ENCODE measurements around the gene ERBIN.
"Not testable (repeated sequence)": the region's sequence is repeated elsewhere in the genome, so short reads cannot be mapped to it uniquely, and the experiment has no call there.

ERBIN gene

GRCh38 chr5:65883461-65883860 lies 42.9 kb upstream of the ERBIN start:
- Histone ChIP-seq H3K4me3 (no peak overlapping the region), H3K4me1 (no peaks in the 10 kb centered on the region), H3K27ac (no peak overlapping the region), H3K27me3 (no peaks in the 10 kb centered on the region), H3K9me3 (no peaks in the 10 kb centered on the region), H3K36me3 (no peaks in the 10 kb centered on the region)
- DNase-seq: no peak
- intact Hi-C loops (cut with DNase I; ENCODE audit: low total_unique reads): no loop called here
- TF ChIP-seq, protein P1, sequence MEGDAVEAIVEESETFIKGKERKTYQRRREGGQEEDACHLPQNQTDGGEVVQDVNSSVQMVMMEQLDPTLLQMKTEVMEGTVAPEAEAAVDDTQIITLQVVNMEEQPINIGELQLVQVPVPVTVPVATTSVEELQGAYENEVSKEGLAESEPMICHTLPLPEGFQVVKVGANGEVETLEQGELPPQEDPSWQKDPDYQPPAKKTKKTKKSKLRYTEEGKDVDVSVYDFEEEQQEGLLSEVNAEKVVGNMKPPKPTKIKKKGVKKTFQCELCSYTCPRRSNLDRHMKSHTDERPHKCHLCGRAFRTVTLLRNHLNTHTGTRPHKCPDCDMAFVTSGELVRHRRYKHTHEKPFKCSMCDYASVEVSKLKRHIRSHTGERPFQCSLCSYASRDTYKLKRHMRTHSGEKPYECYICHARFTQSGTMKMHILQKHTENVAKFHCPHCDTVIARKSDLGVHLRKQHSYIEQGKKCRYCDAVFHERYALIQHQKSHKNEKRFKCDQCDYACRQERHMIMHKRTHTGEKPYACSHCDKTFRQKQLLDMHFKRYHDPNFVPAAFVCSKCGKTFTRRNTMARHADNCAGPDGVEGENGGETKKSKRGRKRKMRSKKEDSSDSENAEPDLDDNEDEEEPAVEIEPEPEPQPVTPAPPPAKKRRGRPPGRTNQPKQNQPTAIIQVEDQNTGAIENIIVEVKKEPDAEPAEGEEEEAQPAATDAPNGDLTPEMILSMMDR (IDR thresholded peaks at IDR 0.05): no peak

GRCh38 chr5:65886387-65886786 lies 40.0 kb upstream of the ERBIN start:
- no peak overlapping the region for H3K4me3 ChIP-seq

GRCh38 chr5:65892024-65892423 lies 34.4 kb upstream of the ERBIN start:
- H3K27me3 ChIP-seq; H3K27ac ChIP-seq; H3K36me3 ChIP-seq; H3K4me1 ChIP-seq; intact Hi-C loops (cut with DNase I; ENCODE audit: low total_unique reads); H3K9me3 ChIP-seq; DNase-seq; H3K4me3 ChIP-seq: not testable (repeated sequence)

More at GRCh38 chr5:65886387-65886786, 40.0 kb upstream of the ERBIN start:
- H3K9me3 ChIP-seq: no peaks in the 10 kb centered on the region
- TF ChIP-seq, protein P1 (IDR thresholded peaks at IDR 0.05): no peak
- H3K27me3 ChIP-seq: no peaks in the 10 kb centered on the region
- no peak for DNase-seq
- no peaks in the 10 kb centered on the region for H3K36me3 ChIP-seq
- no peaks in the 10 kb centered on the region for H3K4me1 ChIP-seq
- H3K27ac ChIP-seq: no peak overlapping the region
- intact Hi-C loops (cut with DNase I; ENCODE audit: low total_unique reads): no loop called here

GRCh38 chr5:65892801-65893200 lies 33.6 kb upstream of the ERBIN start:
- DNase-seq: no peak
- Histone ChIP-seq H3K27ac (no peak overlapping the region), H3K4me3 (no peak overlapping the region)

GRCh38 chr5:65893749-65894430 lies 32.5 kb upstream of the ERBIN start:
- H3K27me3 ChIP-seq: no peaks in the 10 kb centered on the region
- TF ChIP-seq, protein P1 (IDR thresholded peaks at IDR 0.05): no peak
- no peak for DNase-seq
- no peak overlapping the region for H3K27ac ChIP-seq
- H3K4me1 ChIP-seq: no peaks in the 10 kb centered on the region
- H3K36me3 ChIP-seq: no peaks in the 10 kb centered on the region
- no peaks in the 10 kb centered on the region for H3K9me3 ChIP-seq
- no peak overlapping the region for H3K4me3 ChIP-seq
- intact Hi-C loops (cut with DNase I; ENCODE audit: low total_unique reads): no loop called here

More at GRCh38 chr5:65892801-65893200, 33.6 kb upstream of the ERBIN start:
- H3K27me3 ChIP-seq: no peaks in the 10 kb centered on the region
- no peaks in the 10 kb centered on the region for H3K4me1 ChIP-seq
- H3K36me3 ChIP-seq: no peaks in the 10 kb centered on the region
- H3K9me3 ChIP-seq: no peaks in the 10 kb centered on the region
- TF ChIP-seq, protein P1 (IDR thresholded peaks at IDR 0.05): no peak
- intact Hi-C loops (cut with DNase I; ENCODE audit: low total_unique reads): no loop called here

DNA sequence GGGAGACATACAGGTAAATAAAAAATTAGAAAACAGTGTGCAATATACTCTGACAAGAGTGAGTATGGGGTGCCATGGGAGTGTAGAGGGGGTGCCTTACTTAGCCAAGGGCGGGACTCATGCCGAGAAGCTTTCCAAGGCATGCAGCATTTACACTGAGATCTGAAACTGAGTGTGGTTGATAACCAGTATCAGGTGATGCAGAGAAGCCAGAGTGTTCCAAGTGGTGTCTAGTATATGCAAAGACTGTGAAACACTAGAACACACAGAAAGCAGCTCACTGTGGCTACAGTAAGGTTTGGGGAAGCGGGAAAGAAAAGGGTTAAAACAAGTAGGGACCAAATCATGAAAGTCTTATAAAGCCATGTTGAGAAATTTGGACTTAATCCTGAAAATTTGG lies 30.5 kb upstream of the ERBIN start:
- intact Hi-C loops (cut with DNase I; ENCODE audit: low total_unique reads): no loop called here

More for the DNA sequence above, 30.5 kb upstream of the ERBIN start:
- Histone ChIP-seq H3K36me3 (no peaks in the 10 kb centered on the region), H3K27ac (no peak overlapping the region), H3K4me1 (no peaks in the 10 kb centered on the region), H3K9me3 (no peaks in the 10 kb centered on the region), H3K4me3 (no peak overlapping the region), H3K27me3 (no peaks in the 10 kb centered on the region)
- TF ChIP-seq, protein P1 (IDR thresholded peaks at IDR 0.05): no peak
- DNase-seq: no peak
